Head of caudate nucleus (tissue), 42 donors: ENCODE results near the gene CDCP2.

Source experiments
- DNase-seq, 42 donors: peaks; one replicate each; pipeline versions ENCODE4 v3.0.0 to v3.0.0-alpha.2; 2020 to 2021; ENCODE audit warnings: mixed read lengths in 7 of 42
- intact Hi-C: fragments of 100-400 bp; cut with DNase I; formaldehyde crosslinking; loops from one replicate; pipeline ENCODE4 v1.15.0; 2022

The CDCP2 gene

GRCh38 chr1:54152696-54153095, at the start of gene CDCP2:
Gene CDCP2 (minus strand): TSS chr1:54153000. CDS start chr1:54152922, 78 bp downstream.
- DNase-seq, result no peak
- intact Hi-C loops, result no loop called here

GRCh38 chr1:54200519-54200997, 47.8 kb upstream of the CDCP2 start:
- peak in 1 of 42 donors; percentile 24 for DNase-seq
- intact Hi-C loops, result loop anchor here (10.0 kb wide), 1 partner anchor 204 kb away; the partner anchor contains the start of gene SSBP3

- DNase-seq, result peak; percentile 90 to 98 (median 94)
- intact Hi-C loops, result loop anchor here (10.0 kb wide), 1 partner anchor 205 kb away; the partner anchor contains the start of gene SSBP3
Measured at GRCh38 chr1:54199765-54200518, 47.1 kb upstream of the CDCP2 start, which contains the start of the genes CYB5RL and MRPL37. Gene CYB5RL (minus strand): TSS chr1:54200030. CDS start chr1:54195616, 4,414 bp downstream. Gene MRPL37 (plus strand): TSS chr1:54200167. CDS start chr1:54200244, 77 bp downstream.

GRCh38 chr1:54199151-54199764, 46.5 kb upstream of the CDCP2 start:
- peak in 23 of 42 donors; percentile 6 to 48 (median 26) for DNase-seq
- intact Hi-C loops, result no loop called here

GRCh38 chr1:54193453-54193852, 40.7 kb upstream of the CDCP2 start:
- intact Hi-C loops, result no loop called here
- no peak for DNase-seq

- intact Hi-C loops, result no loop called here
- DNase-seq, result no peak
Measured at GRCh38 chr1:54191525-54191924, 38.7 kb upstream of the CDCP2 start.

GRCh38 chr1:54190526-54190925, 37.7 kb upstream of the CDCP2 start:
- DNase-seq, result no peak
- intact Hi-C loops, result no loop called here

GRCh38 chr1:54188291-54188690, 35.5 kb upstream of the CDCP2 start:
- no peak for DNase-seq
- intact Hi-C loops, result no loop called here

- intact Hi-C loops, result no loop called here
- DNase-seq, result no peak
Measured at GRCh38 chr1:54186056-54186455, 33.3 kb upstream of the CDCP2 start.

- DNase-seq, result no peak
- intact Hi-C loops, result no loop called here
Measured at GRCh38 chr1:54180701-54181360, 28.0 kb upstream of the CDCP2 start.

GRCh38 chr1:54178296-54179070, 25.7 kb upstream of the CDCP2 start:
- DNase-seq, result no peak
- intact Hi-C loops, result no loop called here

GRCh38 chr1:54177726-54178125, 24.9 kb upstream of the CDCP2 start:
- intact Hi-C loops, result no loop called here
- no peak for DNase-seq

GRCh38 chr1:54176621-54177327, 24.0 kb upstream of the CDCP2 start:
- DNase-seq, result no peak
- intact Hi-C loops, result no loop called here

GRCh38 chr1:54174106-54174505, 21.3 kb upstream of the CDCP2 start:
- DNase-seq, result no peak
- intact Hi-C loops, result no loop called here

- DNase-seq, result peak; percentile 31 to 94 (median 71)
- intact Hi-C loops, result no loop called here
Measured at GRCh38 chr1:54173681-54174080, 20.9 kb upstream of the CDCP2 start.

- peak in 5 of 42 donors; percentile 6 to 43 (median 15) for DNase-seq
- intact Hi-C loops, result no loop called here
Measured at GRCh38 chr1:54172614-54173599, 20.1 kb upstream of the CDCP2 start.

GRCh38 chr1:54171606-54172005, 18.8 kb upstream of the CDCP2 start:
- intact Hi-C loops, result no loop called here
- DNase-seq, result no peak
